HepG2 (cell line): Measurements from ENCODE around the gene TASP1. TPM values are rescaled to one million over a fixed set of nuclear protein-coding genes. Genes with fewer than 3 reads are reported as not detected.
A peak's percentile ranks its signal among the peaks of the same experiment; 100 is the strongest.

Source experiments
- CEBPB ChIP-seq: IDR thresholded peaks from 2 replicates; pipeline ENCODE4 v1.6.1; 2011; ENCODE audit warnings: low read depth, low read length, improper control_type of control experiment, borderline replicate concordance
- FOXA3 ChIP-seq: IDR thresholded peaks from 2 replicates; pipeline ENCODE4 v1.6.1; 2016; ENCODE audit warnings: missing genetic modification reagents, missing compliant biosample characterization
- GTF3A ChIP-seq: sonication (generic); formaldehyde crosslinking; conservative IDR thresholded peaks from 2 replicates; pipeline ENCODE4 v1.4.0; 2020; ENCODE audit warnings: mild to moderate bottlenecking, missing genetic modification reagents
- HDAC2 ChIP-seq: sonication (generic); formaldehyde crosslinking; IDR thresholded peaks from 2 replicates; pipeline ENCODE4 v1.4.0; 2020; ENCODE audit warnings: missing genetic modification reagents
- IRF2 ChIP-seq: IDR thresholded peaks from 2 replicates; pipeline ENCODE4 v1.6.1; 2018; ENCODE audit warnings: missing genetic modification reagents, missing compliant biosample characterization
- MYC ChIP-seq: sonication (generic); formaldehyde crosslinking; IDR thresholded peaks from 2 replicates; pipeline ENCODE4 v1.9.0; 2021; ENCODE audit warnings: missing genetic modification reagents, borderline replicate concordance
- MYPOP ChIP-seq: sonication (generic); formaldehyde crosslinking; IDR thresholded peaks from 2 replicates; pipeline ENCODE4 v1.8.1; 2023; ENCODE audit warnings: mild to moderate bottlenecking, moderate library complexity, missing genetic modification reagents
- PATZ1 ChIP-seq: sonication (generic); formaldehyde crosslinking; IDR thresholded peaks from 2 replicates; pipeline ENCODE4 v1.4.0; 2020; ENCODE audit warnings: missing genetic modification reagents
- PPARG ChIP-seq: conservative IDR thresholded peaks from 2 replicates; pipeline ENCODE4 v1.6.1; 2016; ENCODE audit warnings: missing biosample characterization, missing genetic modification reagents
- SIN3B ChIP-seq: fragments of 150-350 bp; IDR thresholded peaks from 2 replicates; pipeline ENCODE4 v1.6.1; 2014; ENCODE audit warnings: low read length
- TCF12 ChIP-seq, 2 experiments: fragments of 450-650 bp in 1 of 2; sonication (generic) in 1 of 2; formaldehyde crosslinking in 1 of 2; IDR thresholded peaks; 2 replicates each; pipeline versions ENCODE4 v1.6.1 to v1.8.0; 2017 to 2022; ENCODE audit warnings: antibody characterized with exemption in 1 of 2, mild to moderate bottlenecking in 1 of 2, missing genetic modification reagents in 1 of 2, moderate library complexity in 1 of 2
- ZFP36L1 ChIP-seq: sonication (generic); formaldehyde crosslinking; IDR thresholded peaks from 2 replicates; pipeline ENCODE4 v1.8.0; 2022; ENCODE audit warnings: mild to moderate bottlenecking, missing genetic modification reagents, moderate library complexity
- ZNF260 ChIP-seq: sonication (generic); formaldehyde crosslinking; IDR thresholded peaks from 2 replicates; pipeline ENCODE4 v1.4.0; 2020; ENCODE audit warnings: missing genetic modification reagents, low read depth, mild to moderate bottlenecking, borderline replicate concordance
- ZNF317 ChIP-seq: sonication (generic); formaldehyde crosslinking; IDR thresholded peaks from 2 replicates; pipeline ENCODE4 v1.5.0; 2020; ENCODE audit warnings: mild to moderate bottlenecking, missing genetic modification reagents
- ZNF343 ChIP-seq: sonication (generic); formaldehyde crosslinking; IDR thresholded peaks from 2 replicates; pipeline ENCODE4 v1.4.0; 2020; ENCODE audit warnings: mild to moderate bottlenecking, missing genetic modification reagents
- ZNF547 ChIP-seq: sonication (generic); formaldehyde crosslinking; IDR thresholded peaks from 2 replicates; pipeline ENCODE4 v1.5.1; 2020; ENCODE audit warnings: mild to moderate bottlenecking, missing genetic modification reagents
- ZNF567 ChIP-seq: sonication (generic); formaldehyde crosslinking; IDR thresholded peaks from 2 replicates; pipeline ENCODE4 v1.8.1; 2023; ENCODE audit warnings: mild to moderate bottlenecking, missing genetic modification reagents, borderline replicate concordance
- ZNF747 ChIP-seq: sonication (generic); formaldehyde crosslinking; IDR thresholded peaks from 2 replicates; pipeline ENCODE4 v1.8.1; 2023; ENCODE audit warnings: missing genetic modification reagents, mild to moderate bottlenecking, borderline replicate concordance
- polyA plus RNA-seq, 8 experiments: library from polyadenylated mRNA; depleted of rRNA in 3 of 8; stranded (reverse) in 7 of 8; unstranded in 1 of 8; fragments of >200 nt; fragmentation: Illumina TruSeq in 4 of 8; extraction: Trizol in 4 of 8; gene quantifications; 2 replicates each; pipeline versions ENCODE4 v1.2.1 to v1.2.3, GENCODE V29; 2011 to 2016; ENCODE audit warnings: low read depth in 4 of 8, missing spikeins in 1 of 8, mixed read lengths in 1 of 8; ENCODE audit not compliant: insufficient read depth in 1 of 8
- total RNA-seq, 5 experiments: library from RNA; depleted of rRNA; stranded (reverse); fragments of >200 nt; fragmentation: Illumina TruSeq; extraction: Trizol; gene quantifications; 2 replicates each; pipeline ENCODE4 v1.2.3, GENCODE V29; 2016; ENCODE audit warnings: low read depth in 1 of 5
- TF ChIP-seq, protein P1 (sequence below): sonication (generic); formaldehyde crosslinking; IDR thresholded peaks from 2 replicates; pipeline ENCODE4 v1.9.0; 2021; ENCODE audit warnings: missing genetic modification reagents, mild to moderate bottlenecking, borderline replicate concordance
- TF ChIP-seq, protein P2 (sequence below): sonication (generic); formaldehyde crosslinking; IDR thresholded peaks from 2 replicates; pipeline ENCODE4 v1.4.0; 2020; ENCODE audit warnings: mild to moderate bottlenecking, missing genetic modification reagents

Gene TASP1
- total and polyA plus RNA-seq, 2 of the 13 experiments (the other 11 are each of a cell fraction or from before 2014, with no cell fraction given), result 10.0 to 25.2 TPM

DNA sequence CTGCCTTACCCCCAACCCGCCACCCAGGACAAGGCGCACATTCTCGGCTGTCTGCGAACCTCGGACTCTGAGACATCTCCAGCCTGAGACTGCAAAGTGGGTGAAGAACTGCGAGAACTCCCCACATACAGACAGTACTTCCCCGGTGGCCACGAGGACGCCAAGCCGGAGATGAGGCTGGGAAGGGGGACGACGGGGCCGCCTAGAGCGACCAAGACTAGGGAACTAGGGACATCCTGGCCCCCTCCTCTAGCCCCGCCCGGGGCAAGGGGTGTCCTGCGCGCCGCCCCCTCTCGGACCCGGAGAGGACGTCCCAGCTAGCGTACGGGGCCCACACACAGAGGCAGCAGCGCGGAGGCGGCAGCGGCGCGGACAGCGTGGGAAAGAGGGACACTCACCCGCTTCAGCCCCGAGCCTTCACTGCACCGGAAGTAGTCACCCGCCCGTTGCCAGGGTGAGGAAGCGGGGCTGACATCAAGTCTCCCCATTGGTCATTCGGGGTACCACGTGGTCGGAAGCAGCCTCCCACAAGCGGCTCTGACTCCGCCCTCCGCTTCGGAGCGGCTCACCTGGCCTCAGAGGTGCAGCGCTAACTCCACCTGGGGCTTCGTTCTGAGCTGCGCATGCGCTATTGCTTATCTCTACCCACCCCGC, at the start of gene TASP1 (continued):
- TF ChIP-seq TCF12 (IDR thresholded peaks at IDR 0.05) (no peak), TCF12 (CRISPR knock-in tag; IDR thresholded peaks at IDR 0.05) (no peak), IRF2 (CRISPR knock-in tag) (peak; percentile 74), ZNF343 (CRISPR knock-in tag) (peak; percentile 98), FOXA3 (CRISPR knock-in tag) (peak; percentile 54; the same call in 1 of the 2 replicates), HDAC2 (CRISPR knock-in tag) (peak; percentile 78), CEBPB (no peak), PPARG (CRISPR knock-in tag) (peak; percentile 34; the same call in 1 of the 2 replicates), ZFP36L1 (CRISPR knock-in tag) (peak; percentile 42; the same call in 1 of the 2 replicates), MYPOP (CRISPR knock-in tag) (peak; percentile 95), ZNF547 (peak; percentile 98), PATZ1 (CRISPR knock-in tag) (peak; percentile 71), ZNF260 (CRISPR knock-in tag) (no peak), ZNF317 (no peak; the same call in 1 of the 2 replicates), GTF3A (CRISPR knock-in tag) (peak; percentile 91; the same call in 1 of the 2 replicates), SIN3B (peak; percentile 28; the same call in 1 of the 2 replicates), ZNF567 (peak; percentile 33; the same call in 1 of the 2 replicates), MYC (CRISPR knock-in tag) (peak; percentile 89), ZNF747 (CRISPR knock-in tag) (no peak)
- TF ChIP-seq, protein P1, sequence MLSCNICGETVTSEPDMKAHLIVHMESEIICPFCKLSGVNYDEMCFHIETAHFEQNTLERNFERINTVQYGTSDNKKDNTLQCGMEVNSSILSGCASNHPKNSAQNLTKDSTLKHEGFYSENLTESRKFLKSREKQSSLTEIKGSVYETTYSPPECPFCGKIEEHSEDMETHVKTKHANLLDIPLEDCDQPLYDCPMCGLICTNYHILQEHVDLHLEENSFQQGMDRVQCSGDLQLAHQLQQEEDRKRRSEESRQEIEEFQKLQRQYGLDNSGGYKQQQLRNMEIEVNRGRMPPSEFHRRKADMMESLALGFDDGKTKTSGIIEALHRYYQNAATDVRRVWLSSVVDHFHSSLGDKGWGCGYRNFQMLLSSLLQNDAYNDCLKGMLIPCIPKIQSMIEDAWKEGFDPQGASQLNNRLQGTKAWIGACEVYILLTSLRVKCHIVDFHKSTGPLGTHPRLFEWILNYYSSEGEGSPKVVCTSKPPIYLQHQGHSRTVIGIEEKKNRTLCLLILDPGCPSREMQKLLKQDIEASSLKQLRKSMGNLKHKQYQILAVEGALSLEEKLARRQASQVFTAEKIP (CRISPR knock-in tag), result no peak
- TF ChIP-seq, protein P2, sequence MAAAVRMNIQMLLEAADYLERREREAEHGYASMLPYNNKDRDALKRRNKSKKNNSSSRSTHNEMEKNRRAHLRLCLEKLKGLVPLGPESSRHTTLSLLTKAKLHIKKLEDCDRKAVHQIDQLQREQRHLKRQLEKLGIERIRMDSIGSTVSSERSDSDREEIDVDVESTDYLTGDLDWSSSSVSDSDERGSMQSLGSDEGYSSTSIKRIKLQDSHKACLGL (CRISPR knock-in tag), result peak; percentile 97
